HepG2 (cell line): Measurements from ENCODE around the gene GPC6. TPM values are rescaled to one million over a fixed set of nuclear protein-coding genes. Genes with fewer than 3 reads are reported as not detected.

Experiments
- AHDC1 ChIP-seq: sonication (generic); formaldehyde crosslinking; IDR thresholded peaks from 2 replicates; pipeline ENCODE4 v1.5.1; 2020; ENCODE audit warnings: mild to moderate bottlenecking, missing genetic modification reagents, borderline replicate concordance
- DZIP1 ChIP-seq: sonication (generic); formaldehyde crosslinking; IDR thresholded peaks from 2 replicates; pipeline ENCODE4 v1.5.0; 2020; ENCODE audit warnings: mild to moderate bottlenecking, missing genetic modification reagents
- EP300 ChIP-seq, 3 experiments: sonication (generic) in 1 of 3; formaldehyde crosslinking in 1 of 3; IDR thresholded peaks; 2 replicates each; pipeline versions ENCODE4 v1.5.1 to v1.6.1; 2011 to 2020; ENCODE audit warnings: low read depth in 2 of 3, low read length in 2 of 3, borderline replicate concordance in 1 of 3, improper control_type of control experiment in 1 of 3, mild to moderate bottlenecking in 1 of 3, missing genetic modification reagents in 1 of 3, moderate library complexity in 1 of 3
- HHEX ChIP-seq: IDR thresholded peaks from 2 replicates; pipeline ENCODE4 v1.6.1; 2016; ENCODE audit warnings: control low read depth
- HNF4G ChIP-seq, 2 experiments: sonication (generic) in 1 of 2; formaldehyde crosslinking in 1 of 2; IDR thresholded peaks; 2 replicates each; pipeline versions ENCODE4 v1.4.0 to v1.6.1; 2011 to 2020; ENCODE audit warnings: borderline replicate concordance in 2 of 2, low read depth in 2 of 2, mild to moderate bottlenecking in 2 of 2, low read length in 1 of 2, missing genetic modification reagents in 1 of 2, moderate library complexity in 1 of 2
- KAT8 ChIP-seq: IDR thresholded peaks from 2 replicates; pipeline ENCODE4 v1.6.1; 2016; ENCODE audit warnings: missing genetic modification reagents, missing compliant biosample characterization
- PRDM4 ChIP-seq: sonication (generic); formaldehyde crosslinking; IDR thresholded peaks from 2 replicates; pipeline ENCODE4 v1.9.0; 2021; ENCODE audit warnings: missing genetic modification reagents, borderline replicate concordance
- SETDB1 ChIP-seq: sonication (generic); formaldehyde crosslinking; IDR thresholded peaks from 2 replicates; pipeline ENCODE4 v1.5.1; 2020; ENCODE audit warnings: missing genetic modification reagents, mild to moderate bottlenecking, borderline replicate concordance
- ZFP1 ChIP-seq: IDR thresholded peaks from 2 replicates; pipeline ENCODE4 v1.6.1; 2016
- ZNF292 ChIP-seq: sonication (generic); formaldehyde crosslinking; IDR thresholded peaks from 2 replicates; pipeline ENCODE4 v1.8.1; 2022; ENCODE audit warnings: mild to moderate bottlenecking, low read depth, missing genetic modification reagents, borderline replicate concordance
- ZNF441 ChIP-seq: sonication (generic); formaldehyde crosslinking; IDR thresholded peaks from 2 replicates; pipeline ENCODE4 v1.7.0; 2021; ENCODE audit warnings: missing genetic modification reagents, borderline replicate concordance
- ZNF644 ChIP-seq: IDR thresholded peaks from 2 replicates; pipeline ENCODE4 v1.6.1; 2016; ENCODE audit warnings: low read depth
- polyA plus RNA-seq, 8 experiments: library from polyadenylated mRNA; depleted of rRNA in 3 of 8; stranded (reverse) in 7 of 8; unstranded in 1 of 8; fragments of >200 nt; fragmentation: Illumina TruSeq in 4 of 8; extraction: Trizol in 4 of 8; gene quantifications; 2 replicates each; pipeline versions ENCODE4 v1.2.1 to v1.2.3, GENCODE V29; 2011 to 2016; ENCODE audit warnings: low read depth in 4 of 8, missing spikeins in 1 of 8, mixed read lengths in 1 of 8; ENCODE audit not compliant: insufficient read depth in 1 of 8
- total RNA-seq, 5 experiments: library from RNA; depleted of rRNA; stranded (reverse); fragments of >200 nt; fragmentation: Illumina TruSeq; extraction: Trizol; gene quantifications; 2 replicates each; pipeline ENCODE4 v1.2.3, GENCODE V29; 2016; ENCODE audit warnings: low read depth in 1 of 5
- TF ChIP-seq, protein P1 (sequence below): sonication (generic); formaldehyde crosslinking; IDR thresholded peaks from 2 replicates; pipeline ENCODE4 v1.5.0; 2020; ENCODE audit warnings: missing genetic modification reagents, mild to moderate bottlenecking, borderline replicate concordance

GPC6 gene
- total and polyA plus RNA-seq, 2 of the 13 experiments (the other 11 are each of a cell fraction or from before 2014, with no cell fraction given), result 24.5 to 33.9 TPM

GRCh38 chr13:94329754-94330551 is 1103.3 kb downstream of the GPC6 start (continued):
- TF ChIP-seq DZIP1 (CRISPR knock-in tag) (no peak), KAT8 (CRISPR knock-in tag) (no peak), ZNF292 (no peak), SETDB1 (no peak), ZNF644 (peak; percentile 78), ZNF441 (CRISPR knock-in tag) (no peak), HHEX (CRISPR knock-in tag) (no peak), EP300 (IDR thresholded peaks at IDR 0.05; ENCODE audit: low read depth in 2 of 2, low read length in 2 of 2) (peak in 1 of 2 experiments; percentile 50; a peak in 2 of 4 replicates), EP300 (CRISPR knock-in tag; IDR thresholded peaks at IDR 0.05; ENCODE audit: borderline replicate concordance) (no peak), HNF4G (IDR thresholded peaks at IDR 0.05; ENCODE audit: borderline replicate concordance, low read depth, low read length) (no peak), HNF4G (CRISPR knock-in tag; IDR thresholded peaks at IDR 0.05; ENCODE audit: borderline replicate concordance, low read depth) (no peak), ZFP1 (CRISPR knock-in tag) (no peak), AHDC1 (CRISPR knock-in tag) (no peak), PRDM4 (CRISPR knock-in tag) (no peak)
- TF ChIP-seq, protein P1, sequence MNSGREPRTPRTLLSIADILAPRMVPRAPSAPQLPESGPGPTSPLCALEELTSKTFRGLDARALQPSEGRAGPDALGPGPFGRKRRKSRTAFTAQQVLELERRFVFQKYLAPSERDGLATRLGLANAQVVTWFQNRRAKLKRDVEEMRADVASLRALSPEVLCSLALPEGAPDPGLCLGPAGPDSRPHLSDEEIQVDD, result no peak
